ENCODE data around the gene OSBPL3.

The OSBPL3 gene

DNA sequence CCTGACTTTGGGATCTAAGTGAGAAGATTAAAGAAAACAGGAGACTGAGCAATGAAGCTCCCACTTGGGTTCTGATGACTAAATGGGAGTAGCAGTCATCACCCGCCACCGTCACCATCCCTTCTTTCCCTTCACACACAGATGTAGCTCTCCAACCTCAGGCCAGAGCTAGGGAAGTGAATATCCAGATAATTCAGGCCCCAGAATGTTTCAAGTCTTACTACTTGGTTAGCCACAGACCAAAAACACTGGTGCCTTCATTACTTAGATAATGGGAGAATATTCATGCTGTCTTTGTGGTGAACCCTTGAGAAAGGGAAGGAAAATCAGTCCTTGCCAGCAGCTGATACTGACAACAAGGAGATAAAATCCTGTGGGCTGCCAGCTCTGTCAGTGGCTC is 100.7 kb downstream of the OSBPL3 start:
- no peak for TF ChIP-seq ZNF366 (tag by site-specific recombination; conservative IDR thresholded peaks at IDR 0.05)
- TF ChIP-seq ZNF677 (tag by site-specific recombination; IDR thresholded peaks at IDR 0.05): no peak
- no peak for TF ChIP-seq ZBTB21 (tag by site-specific recombination; IDR thresholded peaks at IDR 0.05)
- H3K27ac ChIP-seq (ENCODE audit: extremely low read depth, low read depth, low read length): no peak overlapping the region
- peaks cover 26% of the 10 kb centered on the region for H3K4me1 ChIP-seq (ENCODE audit: control insufficient read depth, insufficient read depth, low read length)
- no peaks in the 10 kb centered on the region for H3K36me3 ChIP-seq (ENCODE audit: control insufficient read depth in 2 of 2, insufficient read depth in 1 of 2, low read length in 2 of 2)
- no peak overlapping the region for H3K4me3 ChIP-seq (ENCODE audit: low read depth, low read length)
- ChIA-PET POLR2A (no interaction called here), CTCF (interaction anchor here (0.7 to 1.3 kb wide), 4 partner anchors 11 to 215 kb away, joined by 3 read pairs; no protein-coding TSS in a partner anchor)
- H3K9me3 ChIP-seq (ENCODE audit: control insufficient read depth, insufficient read depth, low read depth, low read length): no peaks in the 10 kb centered on the region

DNA sequence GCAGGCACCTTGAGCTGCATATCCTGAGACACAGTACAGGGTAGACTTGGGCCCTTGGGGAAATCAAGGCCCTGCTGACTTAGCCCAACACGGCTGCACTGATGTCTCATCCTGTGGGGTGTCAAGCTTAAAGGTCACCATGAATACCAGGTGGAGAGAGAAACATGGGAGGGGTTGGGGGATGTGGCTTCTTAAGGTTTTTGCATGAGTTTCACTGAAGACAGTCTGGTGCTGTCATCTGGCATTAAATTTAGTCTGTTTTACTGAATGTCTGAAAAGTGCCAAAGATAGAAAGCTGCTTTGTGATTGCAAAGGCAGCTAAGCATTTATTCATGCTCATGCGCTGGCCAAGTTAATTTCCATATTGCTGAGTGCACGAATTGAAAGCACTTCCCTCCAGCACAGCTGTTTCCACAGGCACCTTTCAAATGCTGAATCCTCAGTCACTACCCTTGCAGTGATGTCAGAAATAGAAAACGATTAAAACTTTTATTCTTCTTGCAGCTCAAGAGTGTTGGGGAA is 102.1 kb downstream of the OSBPL3 start:
- no peaks in the 10 kb centered on the region for H3K9me3 ChIP-seq (ENCODE audit: control insufficient read depth, insufficient read depth, low read depth, low read length)
- H3K4me3 ChIP-seq (ENCODE audit: low read depth, low read length): no peak overlapping the region
- ChIA-PET CTCF (interaction anchor here (0.5 to 1.0 kb wide), 3 partner anchors 57 to 1148 kb away, joined by 3 to 4 read pairs (median 3); no protein-coding TSS in a partner anchor), POLR2A (interaction anchor here (0.9 kb wide), 1 partner anchor 46 kb away, joined by 4 read pairs; no protein-coding TSS in a partner anchor)
- peaks cover 16% of the 10 kb centered on the region for H3K4me1 ChIP-seq (ENCODE audit: control insufficient read depth, insufficient read depth, low read length)
- H3K36me3 ChIP-seq (ENCODE audit: control insufficient read depth in 2 of 2, insufficient read depth in 1 of 2, low read length in 2 of 2): no peaks in the 10 kb centered on the region
- H3K27ac ChIP-seq (ENCODE audit: extremely low read depth, low read depth, low read length): no peak overlapping the region
- TF ChIP-seq ZSCAN16 (tag by site-specific recombination; IDR thresholded peaks at IDR 0.05) (no peak), SETDB1 (IDR thresholded peaks at IDR 0.05; ENCODE audit: insufficient read length, low read length) (no peak), ZFP3 (tag by site-specific recombination; IDR thresholded peaks at IDR 0.05; ENCODE audit: low read depth) (no peak), GLI2 (tag by site-specific recombination; IDR thresholded peaks at IDR 0.05; ENCODE audit: borderline replicate concordance, low read depth) (no peak), ZNF510 (tag by site-specific recombination; IDR thresholded peaks at IDR 0.05; ENCODE audit: insufficient replicate concordance) (no peak), BCL6B (tag by site-specific recombination; IDR thresholded peaks at IDR 0.05) (no peak), ZNF600 (tag by site-specific recombination; IDR thresholded peaks at IDR 0.05) (no peak), ZNF133 (tag by site-specific recombination; IDR thresholded peaks at IDR 0.05) (no peak), ZNF274 (IDR thresholded peaks at IDR 0.05; ENCODE audit: low read length) (no peak), ZNF274 (tag by site-specific recombination; IDR thresholded peaks at IDR 0.05; ENCODE audit: borderline replicate concordance) (no peak), ZNF585B (tag by site-specific recombination; IDR thresholded peaks at IDR 0.05) (no peak), ZNF221 (tag by site-specific recombination; IDR thresholded peaks at IDR 0.05; ENCODE audit: borderline replicate concordance) (no peak), ZNF2 (tag by site-specific recombination; IDR thresholded peaks at IDR 0.05) (no peak), ZNF792 (tag by site-specific recombination; IDR thresholded peaks at IDR 0.05) (no peak), ZNF629 (tag by site-specific recombination; IDR thresholded peaks at IDR 0.05) (no peak), SP7 (tag by site-specific recombination; IDR thresholded peaks at IDR 0.05) (no peak)
- TF ChIP-seq, protein P1, sequence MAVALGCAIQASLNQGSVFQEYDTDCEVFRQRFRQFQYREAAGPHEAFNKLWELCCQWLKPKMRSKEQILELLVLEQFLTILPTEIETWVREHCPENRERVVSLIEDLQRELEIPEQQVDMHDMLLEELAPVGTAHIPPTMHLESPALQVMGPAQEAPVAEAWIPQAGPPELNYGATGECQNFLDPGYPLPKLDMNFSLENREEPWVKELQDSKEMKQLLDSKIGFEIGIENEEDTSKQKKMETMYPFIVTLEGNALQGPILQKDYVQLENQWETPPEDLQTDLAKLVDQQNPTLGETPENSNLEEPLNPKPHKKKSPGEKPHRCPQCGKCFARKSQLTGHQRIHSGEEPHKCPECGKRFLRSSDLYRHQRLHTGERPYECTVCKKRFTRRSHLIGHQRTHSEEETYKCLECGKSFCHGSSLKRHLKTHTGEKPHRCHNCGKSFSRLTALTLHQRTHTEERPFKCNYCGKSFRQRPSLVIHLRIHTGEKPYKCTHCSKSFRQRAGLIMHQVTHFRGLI (tag by site-specific recombination; IDR thresholded peaks at IDR 0.05): no peak
- TF ChIP-seq, protein P2, sequence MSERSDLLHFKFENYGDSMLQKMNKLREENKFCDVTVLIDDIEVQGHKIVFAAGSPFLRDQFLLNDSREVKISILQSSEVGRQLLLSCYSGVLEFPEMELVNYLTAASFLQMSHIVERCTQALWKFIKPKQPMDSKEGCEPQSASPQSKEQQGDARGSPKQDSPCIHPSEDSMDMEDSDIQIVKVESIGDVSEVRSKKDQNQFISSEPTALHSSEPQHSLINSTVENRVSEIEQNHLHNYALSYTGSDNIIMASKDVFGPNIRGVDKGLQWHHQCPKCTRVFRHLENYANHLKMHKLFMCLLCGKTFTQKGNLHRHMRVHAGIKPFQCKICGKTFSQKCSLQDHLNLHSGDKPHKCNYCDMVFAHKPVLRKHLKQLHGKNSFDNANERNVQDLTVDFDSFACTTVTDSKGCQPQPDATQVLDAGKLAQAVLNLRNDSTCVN (tag by site-specific recombination; optimal IDR thresholded peaks at IDR 0.05): no peak

Measured in HEK293 (cell line).